DMS 273 (cell line): ENCODE results near the gene MAP6.

Source experiments
- DNase-seq: peaks from one replicate; lab custom pipeline; 2025; ENCODE audit not compliant: unreplicated experiment; lab: John Stamatoyannopoulos, UW

Gene MAP6

GRCh38 chr11:75632450-75632849 lies 36.4 kb downstream of the MAP6 start:
- DNase-seq: no peak

- no peak for DNase-seq
Measured at GRCh38 chr11:75631086-75631730, 37.6 kb downstream of the MAP6 start.

- DNase-seq: peak; percentile 24
Measured at GRCh38 chr11:75627906-75628668, 40.8 kb downstream of the MAP6 start.

DNA sequence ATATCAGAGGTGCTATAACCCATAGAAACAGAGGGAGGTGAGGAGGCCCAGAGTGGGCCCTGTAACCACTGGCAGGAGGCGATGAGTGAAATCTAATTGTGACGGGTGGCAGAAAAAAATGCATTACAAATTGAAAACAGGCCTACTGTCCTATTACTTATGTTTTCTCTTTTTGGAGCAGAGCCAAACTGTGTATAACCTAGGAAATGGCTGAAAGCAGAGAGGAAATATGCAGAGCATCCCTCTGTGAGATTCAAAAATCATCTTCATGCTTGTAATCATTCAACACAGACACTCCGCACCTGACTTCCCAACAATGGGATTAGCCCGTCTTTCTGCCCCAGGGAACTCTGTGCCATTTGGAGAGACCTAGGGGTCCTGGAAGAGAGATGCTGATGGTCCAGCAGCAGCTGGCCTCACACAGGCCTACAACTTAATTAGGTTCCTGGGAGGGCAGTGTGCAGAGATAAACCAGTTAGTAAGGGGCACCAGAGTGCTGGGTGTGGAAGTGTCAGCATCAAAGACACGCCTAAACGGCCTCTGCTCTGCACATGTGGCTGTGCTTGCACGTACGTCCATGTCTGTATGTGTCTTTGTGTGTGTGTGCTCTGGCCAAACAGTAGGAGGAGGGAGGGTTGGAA lies 41.8 kb downstream of the MAP6 start:
- no peak for DNase-seq

DNA sequence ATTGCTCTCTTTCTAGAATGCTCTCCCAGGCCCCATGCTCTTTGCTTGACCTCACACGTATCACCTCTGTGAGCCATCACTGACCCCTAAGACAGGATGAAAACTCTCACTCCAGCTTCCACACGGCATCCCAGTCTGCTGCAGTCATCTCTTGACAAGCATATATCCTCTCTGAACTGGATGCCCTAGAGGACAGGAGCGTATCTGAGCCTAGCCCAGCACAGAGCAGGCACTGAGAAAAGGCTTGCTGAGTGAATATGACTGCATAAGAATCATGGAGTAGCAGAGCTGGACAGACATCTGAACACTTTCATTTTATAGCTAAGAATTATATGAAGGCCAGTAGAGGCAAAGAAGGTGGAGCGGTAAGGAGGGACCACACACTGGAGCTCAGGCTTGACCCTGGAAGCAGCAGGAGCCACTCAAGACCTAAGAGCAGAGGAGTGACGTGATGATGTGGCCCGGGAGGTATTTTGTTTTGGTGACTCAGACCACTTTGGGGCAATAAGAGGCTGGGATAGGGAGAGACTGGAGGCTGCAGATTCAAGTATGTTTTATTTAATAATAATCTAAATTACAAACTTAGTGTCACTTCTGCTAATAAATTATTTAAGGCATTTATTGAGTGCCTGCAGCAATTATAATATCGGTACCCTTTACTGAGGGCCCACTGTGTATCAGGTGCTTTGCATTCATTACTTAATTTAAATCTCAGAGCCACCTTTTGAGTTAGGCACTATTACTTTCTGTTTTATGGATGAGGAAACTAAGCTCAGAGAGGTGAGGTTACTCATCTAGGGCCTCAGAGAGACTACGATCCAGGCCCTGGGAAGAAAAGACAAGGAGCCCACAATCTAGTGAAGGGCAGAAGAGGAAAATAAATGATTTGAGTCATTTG lies 42.6 kb downstream of the MAP6 start:
- no peak for DNase-seq

GRCh38 chr11:75625021-75625420 lies 43.8 kb downstream of the MAP6 start:
- no peak for DNase-seq

- no peak for DNase-seq
Measured at GRCh38 chr11:75616281-75616680, 52.6 kb downstream of the MAP6 start.

DNA sequence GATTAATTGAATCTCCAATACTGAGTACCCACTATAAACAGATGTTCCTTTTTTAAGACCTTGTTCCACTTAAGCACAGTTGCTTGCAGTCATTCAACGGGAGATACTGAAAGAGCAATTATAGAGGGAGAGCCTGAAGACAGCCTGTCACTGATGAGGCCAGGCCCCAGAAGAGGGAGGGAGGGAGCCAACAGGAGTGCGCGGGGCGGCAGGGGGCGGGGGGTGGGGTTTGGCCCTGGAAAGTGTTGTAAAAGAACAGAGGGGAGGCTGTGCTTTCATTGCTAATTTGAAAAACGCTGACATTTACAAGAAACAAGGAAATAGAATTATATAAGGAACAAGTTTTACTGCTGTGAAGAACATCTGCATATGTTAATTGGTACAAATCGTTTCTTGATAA lies 53.1 kb downstream of the MAP6 start:
- no peak for DNase-seq

- no peak for DNase-seq
Measured at GRCh38 chr11:75611823-75612222, 57.0 kb downstream of the MAP6 start.

- no peak for DNase-seq
Measured at GRCh38 chr11:75606099-75606498, 62.7 kb downstream of the MAP6 start.

- no peak for DNase-seq
Measured at GRCh38 chr11:75603791-75604736, 64.8 kb downstream of the MAP6 start.

DNA sequence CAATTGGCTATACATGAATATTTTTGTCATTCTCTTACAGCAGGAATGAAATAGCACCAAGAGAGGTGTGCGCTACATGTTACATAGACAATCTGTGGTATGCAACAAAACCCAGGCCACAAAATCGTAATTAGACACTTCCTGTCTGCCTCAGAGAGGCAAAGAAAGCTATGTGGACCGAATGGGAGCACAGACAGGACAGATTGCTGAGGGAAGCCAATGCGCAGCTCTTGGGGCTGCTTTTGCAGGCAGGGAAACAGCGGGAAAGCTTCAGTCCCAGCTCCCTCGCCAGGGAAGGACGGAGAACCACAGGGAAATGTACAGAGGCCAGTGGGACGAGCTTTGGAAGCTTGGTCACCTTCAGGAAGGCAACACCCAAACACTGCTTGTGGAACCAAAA lies 65.9 kb downstream of the MAP6 start:
- DNase-seq: no peak

DNA sequence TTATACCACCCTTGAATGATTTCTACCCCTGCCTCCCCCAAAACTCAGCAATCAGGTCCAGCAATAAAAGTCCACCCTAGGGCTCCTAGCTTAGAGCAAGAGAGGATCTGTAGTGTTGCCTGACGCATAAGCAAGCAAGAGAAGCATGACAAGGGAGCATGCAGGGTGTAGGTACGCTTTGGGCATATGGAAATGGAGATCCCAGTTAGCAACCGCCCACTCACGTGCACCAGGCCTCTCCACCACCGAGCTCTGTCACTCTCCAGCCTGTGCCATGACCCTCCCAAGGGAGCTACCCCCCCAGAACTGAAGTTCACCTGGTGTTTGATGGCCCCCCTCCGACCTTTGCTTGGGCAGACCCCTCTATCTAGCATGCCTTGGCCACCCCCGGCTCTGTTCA lies 67.3 kb downstream of the MAP6 start:
- no peak for DNase-seq

- DNase-seq: no peak
Measured at GRCh38 chr11:75600356-75600755, 68.5 kb downstream of the MAP6 start.

- DNase-seq: peak; percentile 22
Measured at GRCh38 chr11:75598900-75599299, 69.9 kb downstream of the MAP6 start.

DNA sequence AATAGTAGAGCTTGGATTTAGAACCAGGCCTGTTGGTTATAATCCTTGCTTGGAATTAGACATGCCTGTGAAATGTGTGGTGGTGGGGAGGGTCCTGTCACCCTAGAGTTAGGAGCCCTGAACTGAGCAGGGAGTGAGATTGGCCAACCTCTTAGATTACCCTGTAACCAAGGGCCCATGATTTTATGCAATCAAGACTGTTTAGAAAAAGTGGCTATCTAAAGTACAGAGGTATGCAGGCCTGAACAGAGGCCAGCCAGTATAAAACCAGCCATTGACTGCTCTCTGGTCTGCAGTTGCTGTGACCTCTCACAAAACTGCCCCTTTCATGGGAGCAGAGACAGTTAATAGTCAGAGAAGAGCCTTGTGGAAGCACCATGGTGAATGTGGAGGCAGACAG lies 70.6 kb downstream of the MAP6 start:
- DNase-seq: no peak

- peak; percentile 59 for DNase-seq
Measured at GRCh38 chr11:75597636-75598035, 71.2 kb downstream of the MAP6 start.

DNA sequence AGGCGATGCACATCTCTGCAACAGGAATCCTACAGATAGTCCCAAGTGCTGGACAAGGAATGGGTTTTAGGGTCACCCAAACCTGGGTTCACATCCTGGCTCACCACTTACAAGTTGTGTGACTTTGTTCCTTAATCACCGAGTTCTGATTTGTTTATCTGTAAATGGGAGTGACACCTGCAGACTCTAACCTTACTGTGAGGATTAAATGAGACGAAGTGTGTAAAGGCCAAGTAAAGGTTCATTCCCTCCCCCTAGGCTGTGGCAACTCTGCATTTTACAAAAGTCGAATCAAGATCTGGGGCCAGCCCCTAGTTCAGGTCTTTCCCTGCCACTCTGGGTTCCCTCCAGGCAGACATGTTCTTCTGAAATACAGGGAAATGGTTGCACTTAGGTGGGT lies 71.9 kb downstream of the MAP6 start:
- no peak for DNase-seq

DNA sequence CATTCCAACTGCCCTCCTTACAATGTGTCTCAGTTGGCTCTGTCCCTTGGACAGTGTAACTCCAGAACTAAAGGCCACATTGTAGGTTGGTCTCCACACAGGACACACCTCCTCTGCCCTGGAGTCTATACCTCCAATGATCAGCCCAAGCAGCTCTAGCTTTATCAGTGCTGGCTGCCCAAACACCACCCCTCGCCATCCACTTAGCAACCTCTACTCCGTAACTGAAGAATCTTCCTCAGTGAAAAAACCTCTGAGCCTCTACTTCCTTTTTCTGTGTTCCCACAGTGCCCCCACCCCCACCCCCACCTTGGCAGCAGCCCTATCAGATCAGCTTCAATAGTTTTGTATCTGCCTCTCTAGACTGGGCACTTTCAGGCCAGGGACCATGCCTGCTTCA lies 73.4 kb downstream of the MAP6 start:
- no peak for DNase-seq

- no peak for DNase-seq
Measured at GRCh38 chr11:75594211-75594610, 74.6 kb downstream of the MAP6 start.
